Activated CD8-positive, alpha-beta memory T cell treated with anti-CD3 and anti-CD28 coated beads, Interleukin-2, amount 50 U/mL, for 24 hours (primary cell): ENCODE results near the gene AGPAT4.

Source experiments
- DNase-seq: peaks from one replicate; pipeline ENCODE4 v3.0.0-alpha.2; 2020; ENCODE audit errors: extremely low read depth

AGPAT4 gene

DNA sequence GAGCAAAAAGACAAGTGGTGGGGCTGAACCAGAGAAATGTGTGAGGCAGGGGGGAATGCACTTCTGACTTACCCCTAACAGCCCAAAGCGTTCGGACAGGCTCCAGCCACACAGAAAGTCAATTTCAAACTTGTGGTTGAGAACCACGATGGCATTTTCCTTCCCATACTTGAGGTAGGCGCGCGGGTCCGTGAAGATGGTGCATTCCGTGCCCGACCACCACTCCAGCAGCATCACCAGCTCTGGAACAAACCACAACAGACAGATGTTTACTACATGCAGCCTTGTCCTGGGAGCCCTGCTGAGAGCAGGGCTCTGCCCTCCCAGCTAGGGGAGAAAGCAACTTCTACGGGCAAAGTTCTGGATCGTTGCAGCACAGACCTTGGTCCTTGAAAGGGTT, 107.7 kb downstream of the AGPAT4 start:
- DNase-seq, result no peak

DNA sequence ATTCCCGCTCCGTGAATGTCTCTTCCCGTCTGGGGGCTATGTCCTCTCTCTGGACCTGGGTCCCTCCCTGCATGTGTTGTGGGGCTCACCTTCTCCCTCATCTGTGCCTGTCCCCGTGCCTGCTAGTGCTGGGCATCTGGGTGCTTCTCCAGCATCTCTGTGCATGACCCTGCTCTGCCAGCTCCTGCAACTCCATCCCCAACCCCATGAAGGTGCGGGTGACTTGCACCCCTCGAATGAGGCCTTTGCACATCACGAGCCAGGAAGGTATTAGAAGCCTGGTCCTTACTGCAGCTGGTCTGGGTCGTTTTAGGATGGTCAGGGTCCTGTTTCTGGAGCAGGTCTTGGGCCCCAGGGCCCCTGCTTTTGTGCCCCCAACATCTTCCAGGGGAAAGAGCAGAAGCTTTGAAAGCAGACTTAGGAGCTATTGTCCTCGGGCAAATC, 109.7 kb downstream of the AGPAT4 start:
- DNase-seq, result no peak

DNA sequence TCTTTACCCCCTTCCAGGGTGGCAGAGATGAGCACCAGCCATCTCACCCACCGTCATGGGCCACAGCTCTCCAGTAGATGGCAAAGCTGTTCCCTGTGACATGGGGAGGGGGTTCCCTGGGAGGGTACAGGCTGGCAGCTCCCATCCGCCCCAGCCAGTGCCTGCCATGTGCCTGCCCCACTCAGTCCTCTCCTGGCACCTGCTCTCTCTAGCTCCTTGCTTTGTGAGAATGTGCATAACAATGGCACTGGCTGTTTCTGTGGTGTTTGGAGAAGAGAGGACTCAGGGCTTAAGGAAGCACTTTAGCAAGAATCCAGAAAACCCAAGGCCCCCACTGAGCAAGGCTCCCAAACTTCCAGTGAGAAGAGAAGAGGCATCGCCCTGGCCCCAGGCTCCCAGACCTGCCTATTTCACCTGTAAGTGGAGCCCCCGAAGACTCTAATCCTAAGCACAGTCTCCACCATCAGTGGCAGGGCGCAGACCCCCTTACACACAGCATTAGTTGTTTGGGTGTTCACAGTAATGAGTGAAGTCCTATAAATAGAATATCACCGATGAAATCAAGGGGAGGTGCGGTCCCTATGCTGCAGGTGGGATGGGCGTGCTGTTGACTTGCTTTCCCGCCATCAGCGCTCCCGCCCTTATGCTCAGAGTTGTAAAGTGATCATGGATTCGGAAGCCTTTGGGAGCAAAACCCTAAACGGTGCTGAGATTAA, 110.2 kb downstream of the AGPAT4 start:
- no peak for DNase-seq

DNA sequence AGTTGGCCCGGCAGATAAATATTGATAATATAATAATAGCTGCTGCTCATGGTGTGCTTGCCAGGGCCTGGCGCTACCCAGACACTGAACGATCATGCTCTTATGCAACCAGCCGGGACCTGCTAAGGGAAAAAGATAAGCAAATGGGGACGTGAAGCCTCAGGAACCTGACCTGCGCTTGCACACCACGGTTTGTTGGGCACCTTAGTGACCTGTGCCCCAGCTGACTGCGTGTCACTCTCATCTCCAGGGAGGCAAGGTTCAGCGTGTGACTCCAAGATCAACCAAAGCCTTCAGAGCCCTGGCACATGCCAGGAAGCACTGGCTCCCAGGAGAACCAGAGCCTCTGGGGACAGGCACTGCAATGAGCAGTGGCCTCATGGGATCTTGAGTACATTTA, 111.1 kb downstream of the AGPAT4 start:
- DNase-seq, result no peak

DNA sequence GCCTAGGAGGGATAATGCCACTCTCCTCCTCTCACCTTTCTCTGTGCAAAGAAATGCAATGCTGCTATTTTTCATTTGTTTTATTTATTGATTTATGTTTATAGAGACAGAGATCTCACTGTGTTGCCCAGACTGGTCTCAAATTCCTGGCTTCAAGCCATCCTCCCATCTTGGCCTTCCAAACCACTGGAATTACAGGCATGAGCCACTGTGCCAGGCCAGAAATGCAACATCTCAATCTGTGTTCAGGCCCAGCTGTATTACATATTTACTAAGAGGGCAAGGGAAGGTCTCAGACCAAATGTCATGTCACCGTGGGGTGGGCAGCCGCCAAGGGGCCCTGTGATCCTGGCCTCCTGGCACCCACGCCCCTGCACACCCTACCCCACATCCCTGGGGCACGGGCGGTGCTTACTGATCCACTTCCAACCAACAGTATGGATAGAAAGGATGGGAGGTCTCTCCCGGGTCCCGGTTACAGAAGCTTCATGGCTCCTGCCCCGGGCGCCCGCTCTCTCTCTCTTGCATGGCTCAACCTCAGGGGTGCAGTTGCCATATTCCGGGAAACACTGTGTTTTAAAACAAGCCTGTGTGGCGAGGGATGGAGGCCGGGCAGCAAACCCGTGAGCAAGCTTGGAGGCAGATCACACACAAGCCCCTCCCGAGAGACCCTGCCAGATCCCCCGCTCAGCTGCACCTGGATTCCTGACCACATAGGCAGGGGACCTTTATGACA, 111.8 kb downstream of the AGPAT4 start:
- DNase-seq, result no peak

DNA sequence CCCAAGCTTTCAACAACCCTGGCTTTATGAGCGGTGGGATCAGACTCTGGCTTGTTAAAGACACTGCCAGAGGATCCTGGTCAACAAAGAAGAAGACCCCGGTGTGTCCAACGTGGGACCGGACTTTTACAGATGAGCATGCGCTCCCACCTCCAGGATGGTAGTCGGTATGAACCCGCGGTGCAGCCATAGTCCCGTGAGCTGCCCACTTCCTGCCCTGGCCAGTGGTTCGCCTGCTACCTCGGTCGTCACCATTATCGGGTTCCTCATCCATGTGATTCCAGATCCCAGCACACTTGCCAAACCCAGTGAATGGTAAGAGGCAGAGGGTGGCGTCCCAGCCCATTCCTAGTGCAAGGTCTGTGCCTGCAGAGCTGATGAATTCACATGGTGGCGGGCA, 112.7 kb downstream of the AGPAT4 start:
- DNase-seq, result no peak

DNA sequence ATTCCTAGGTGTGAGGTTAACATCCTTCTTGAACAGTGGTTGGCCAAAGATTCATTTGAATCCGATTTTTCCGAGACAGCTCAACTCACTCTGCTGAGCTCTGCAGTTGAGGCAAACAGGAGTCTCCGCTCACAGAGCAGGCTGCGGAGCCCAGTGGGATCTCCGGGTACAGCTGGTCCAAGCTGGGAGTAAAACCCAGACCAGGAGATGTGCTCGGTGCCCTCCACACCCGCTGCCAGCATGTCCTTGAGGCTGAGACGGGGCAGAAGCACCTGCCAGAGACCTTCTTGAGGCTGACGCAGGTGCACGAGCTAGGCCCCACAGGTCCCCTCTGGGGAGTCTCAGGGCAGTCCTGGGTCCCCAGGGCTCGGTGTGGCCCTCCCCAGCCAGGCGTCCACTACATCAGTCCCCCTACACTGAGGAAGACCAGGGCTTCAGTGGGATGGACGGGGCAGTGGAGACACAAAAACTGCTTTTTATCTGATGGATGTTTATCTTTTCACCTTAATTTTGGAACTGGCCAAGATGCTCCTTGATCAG, 119.0 kb downstream of the AGPAT4 start:
- no peak for DNase-seq

DNA sequence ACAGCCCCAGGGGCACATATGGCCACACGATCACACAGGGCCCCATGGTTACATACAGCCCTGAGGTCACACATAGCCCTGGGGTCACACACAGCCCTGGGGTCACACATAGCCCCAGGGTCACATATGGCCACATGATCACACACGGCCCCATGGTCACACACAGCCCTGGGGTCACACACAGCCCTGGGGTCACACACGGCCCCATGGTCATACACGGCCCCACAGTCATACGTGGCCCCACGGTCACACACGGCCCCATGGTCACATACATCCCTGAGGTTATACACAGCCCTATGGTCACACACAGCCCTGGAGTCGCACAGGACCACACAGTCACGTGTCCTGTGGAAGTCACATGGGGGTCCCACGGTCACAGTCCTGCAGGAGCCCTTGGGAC, 120.1 kb downstream of the AGPAT4 start:
- DNase-seq, result no peak

DNA sequence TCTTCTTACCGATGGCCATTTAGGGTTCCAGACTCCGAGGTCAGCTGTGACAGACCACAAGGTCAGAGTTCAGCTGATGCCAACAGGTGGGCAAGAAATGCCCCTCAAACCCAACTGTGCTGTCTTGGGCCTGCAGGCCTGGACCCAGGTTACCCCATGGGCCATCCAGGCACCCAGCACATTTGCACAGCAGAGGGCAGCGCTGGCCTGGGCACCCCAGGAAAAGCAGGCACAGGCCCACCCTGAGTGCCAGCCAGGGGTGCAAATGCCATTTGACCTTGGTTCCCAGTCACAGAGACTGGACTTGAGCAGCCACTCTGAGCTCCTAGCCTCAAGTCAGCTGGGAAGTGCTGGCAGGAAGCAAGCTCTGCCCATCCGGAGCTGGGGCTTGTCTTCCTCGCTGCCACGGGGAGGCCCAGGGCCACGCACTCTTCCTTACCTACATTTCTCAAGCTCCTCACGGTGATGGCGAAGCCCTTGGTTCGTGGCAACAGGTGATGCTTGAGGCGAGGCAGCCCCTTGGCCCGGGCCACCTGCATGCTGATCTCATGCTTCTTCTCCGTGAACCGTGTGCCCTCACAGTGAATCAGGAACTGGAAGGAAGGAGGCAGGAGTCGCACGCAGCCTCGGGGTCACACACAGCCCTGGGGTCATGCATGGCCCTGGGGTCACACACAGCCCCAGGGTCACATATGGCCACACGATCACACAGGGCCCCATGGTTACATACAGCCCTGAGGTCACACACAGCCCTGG, 120.8 kb downstream of the AGPAT4 start:
- DNase-seq, result no peak

DNA sequence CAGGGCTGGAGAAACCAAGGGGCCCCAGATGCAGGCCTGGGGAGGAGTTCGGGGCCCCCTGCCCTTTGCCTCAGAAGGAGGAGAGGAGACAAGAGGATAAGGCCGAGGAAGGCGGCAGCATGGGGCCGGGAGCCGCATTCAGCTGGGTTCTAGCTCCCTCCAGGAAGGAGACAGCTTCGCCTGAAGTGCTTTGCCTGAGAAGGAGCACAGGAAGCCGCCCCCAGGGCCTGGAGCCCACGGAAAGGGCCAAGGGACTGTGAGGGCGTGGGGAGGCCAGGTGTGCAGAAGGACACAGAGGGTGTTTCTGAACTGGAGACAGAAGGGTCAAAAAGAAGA, 121.4 kb downstream of the AGPAT4 start:
- DNase-seq, result no peak

DNA sequence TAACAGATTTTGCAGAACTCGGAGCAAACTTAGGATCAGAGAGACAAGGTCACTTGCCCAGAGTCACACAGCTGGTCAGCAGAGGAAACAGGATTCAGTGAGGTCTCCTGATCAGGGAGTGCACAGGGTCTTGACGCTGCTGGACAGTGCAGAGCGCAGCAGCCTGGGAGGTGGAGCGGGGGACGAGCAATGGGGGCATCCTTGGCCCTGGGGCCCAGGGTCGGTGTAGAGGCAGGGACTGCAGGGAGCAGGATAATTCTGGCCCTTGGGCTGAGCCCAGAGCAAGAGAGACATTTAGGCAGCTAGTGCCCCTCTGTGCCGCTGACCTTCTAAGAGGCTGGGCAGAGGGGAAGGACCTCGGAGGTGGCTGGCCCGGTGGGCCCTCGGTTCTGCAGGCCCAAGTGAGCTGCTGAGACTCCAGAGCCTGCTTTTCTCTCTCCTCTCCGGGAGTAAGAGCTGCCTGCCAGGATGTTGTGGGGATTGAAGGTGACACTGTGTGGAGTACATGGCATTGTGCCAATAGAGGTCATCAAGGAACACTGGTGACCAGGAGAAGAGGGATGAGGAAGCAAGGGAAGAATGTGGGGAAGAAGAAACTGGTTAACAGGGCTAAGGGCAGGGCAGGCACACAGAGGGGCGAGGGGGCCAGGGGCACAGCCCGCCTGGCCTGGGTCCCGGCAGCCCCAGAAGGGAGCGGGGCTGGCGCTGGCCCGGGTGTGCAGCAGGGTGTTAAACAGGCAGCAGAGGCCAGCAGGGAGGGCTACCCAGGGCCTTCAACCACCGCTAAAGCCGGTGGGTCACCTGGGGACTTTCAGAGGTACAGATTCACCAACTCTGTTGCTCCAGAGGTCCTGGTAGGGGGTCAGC, 122.0 kb downstream of the AGPAT4 start:
- no peak for DNase-seq

DNA sequence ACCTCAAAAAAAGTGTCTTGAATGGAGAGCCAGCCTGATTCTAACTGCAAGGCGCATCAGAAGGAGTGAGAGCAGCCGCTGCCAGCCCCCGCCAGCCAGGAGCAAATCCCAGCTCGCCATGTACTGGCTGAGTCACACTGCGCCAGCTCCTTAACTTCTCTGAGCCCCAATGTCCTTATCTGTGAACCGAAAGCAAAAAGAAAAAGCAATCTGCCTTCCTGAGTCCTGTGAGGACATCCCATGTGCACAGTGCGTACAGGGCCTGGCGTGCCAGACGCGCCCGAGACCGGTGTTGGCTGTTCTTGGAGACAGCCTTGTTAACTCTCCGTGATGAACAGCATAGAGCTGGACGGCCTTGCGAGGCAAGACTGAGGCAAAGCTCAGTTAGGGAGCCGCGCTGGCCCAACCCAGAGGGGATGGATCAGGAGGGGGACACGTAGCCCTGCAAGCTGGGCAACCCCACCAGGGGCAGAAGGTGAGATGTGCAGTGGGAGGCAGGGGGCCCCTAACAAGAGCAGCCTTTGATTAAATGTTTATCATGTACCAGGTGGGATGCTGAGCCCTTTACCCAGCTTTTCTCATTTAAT, 122.7 kb downstream of the AGPAT4 start:
- DNase-seq, result no peak

DNA sequence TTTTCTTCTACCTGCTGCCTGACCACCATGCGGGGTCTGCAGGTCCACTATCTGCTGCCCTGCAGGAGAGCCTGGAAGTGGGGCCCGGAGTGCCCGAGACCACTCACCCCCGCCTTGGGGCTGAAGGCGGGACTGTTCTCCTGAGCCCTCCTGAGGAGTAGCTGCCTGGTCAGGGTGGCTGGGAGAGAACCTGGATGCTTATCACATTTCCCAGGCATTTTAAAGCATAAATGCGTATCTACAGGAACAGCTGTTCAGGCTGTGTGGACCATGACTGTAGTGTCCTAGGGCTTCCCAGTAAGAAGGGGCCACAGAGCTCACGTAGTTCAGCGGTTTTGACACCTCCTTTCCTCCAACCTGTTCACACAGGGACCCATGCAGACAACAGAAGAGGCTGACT, 123.3 kb downstream of the AGPAT4 start:
- DNase-seq, result no peak

DNA sequence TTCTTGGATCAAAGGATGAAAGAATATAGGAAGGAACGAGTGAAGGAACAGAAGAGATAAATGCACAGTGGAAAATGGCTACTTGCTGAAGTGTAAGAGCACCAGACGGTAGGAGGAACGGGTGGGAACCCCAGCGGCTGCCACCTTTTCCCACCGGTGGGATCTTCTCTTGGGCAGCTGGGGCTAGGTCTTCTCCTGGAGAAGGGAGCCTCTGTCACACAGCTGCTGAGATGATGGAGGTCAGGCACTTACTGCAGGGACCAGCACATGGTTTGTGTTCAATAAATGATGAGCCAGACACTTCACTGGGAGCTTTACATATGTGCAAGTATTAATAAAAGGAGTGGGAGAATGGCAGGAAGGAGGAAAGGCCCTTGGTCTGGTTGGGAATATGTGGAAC, 123.7 kb downstream of the AGPAT4 start:
- no peak for DNase-seq

DNA sequence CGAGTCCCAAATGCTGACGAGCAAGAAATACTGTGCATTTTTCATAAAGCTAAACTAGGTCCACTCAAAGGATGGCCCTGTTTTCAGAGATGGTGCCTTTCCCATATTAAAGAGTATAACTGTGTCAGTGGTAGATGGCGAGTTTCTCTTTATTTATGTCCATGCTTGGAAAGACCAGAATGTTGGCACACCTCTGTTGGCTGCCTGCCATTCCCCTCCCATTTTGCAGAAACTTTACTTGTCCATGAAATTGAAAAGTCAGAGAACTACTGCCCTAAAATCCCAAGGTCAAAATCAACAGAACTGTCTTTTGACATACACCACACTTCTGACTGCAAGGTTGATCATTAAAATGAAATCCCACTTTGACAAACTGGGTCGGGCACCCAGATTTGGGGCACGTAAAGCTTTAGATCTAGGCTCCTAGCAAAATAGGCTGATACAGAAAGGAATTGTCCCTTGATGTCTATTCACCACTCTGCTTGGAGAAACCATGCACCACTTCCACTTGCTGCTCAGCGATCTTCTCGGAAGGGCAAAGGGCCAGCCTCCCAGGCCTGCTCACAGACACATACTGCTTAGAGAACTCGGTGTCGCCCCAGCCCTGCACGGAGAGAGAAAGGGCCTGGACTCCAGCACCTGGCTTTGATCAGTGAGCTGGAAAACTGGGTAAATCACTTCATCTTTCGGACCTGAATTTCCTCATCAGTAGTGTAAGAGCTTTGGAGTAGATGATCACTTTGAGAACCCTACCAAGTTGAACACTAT, 130.0 kb downstream of the AGPAT4 start:
- no peak for DNase-seq

DNA sequence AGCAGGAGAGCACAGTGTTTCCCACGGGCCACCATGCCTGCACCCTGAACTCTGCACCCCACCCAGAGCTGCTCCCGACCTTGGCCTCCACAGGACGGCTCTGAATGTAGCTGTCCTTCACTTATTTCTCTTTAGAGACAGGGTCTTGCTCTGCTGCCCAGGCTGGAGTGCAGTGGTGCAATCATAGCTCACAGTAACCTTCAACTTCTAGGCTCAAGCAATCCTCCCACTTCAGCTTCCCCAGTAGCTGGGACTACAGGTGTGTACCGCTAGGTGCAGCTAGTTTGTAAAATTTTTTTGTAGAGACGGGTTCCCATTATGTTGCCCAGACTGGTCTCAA, 130.9 kb downstream of the AGPAT4 start:
- DNase-seq, result no peak

DNA sequence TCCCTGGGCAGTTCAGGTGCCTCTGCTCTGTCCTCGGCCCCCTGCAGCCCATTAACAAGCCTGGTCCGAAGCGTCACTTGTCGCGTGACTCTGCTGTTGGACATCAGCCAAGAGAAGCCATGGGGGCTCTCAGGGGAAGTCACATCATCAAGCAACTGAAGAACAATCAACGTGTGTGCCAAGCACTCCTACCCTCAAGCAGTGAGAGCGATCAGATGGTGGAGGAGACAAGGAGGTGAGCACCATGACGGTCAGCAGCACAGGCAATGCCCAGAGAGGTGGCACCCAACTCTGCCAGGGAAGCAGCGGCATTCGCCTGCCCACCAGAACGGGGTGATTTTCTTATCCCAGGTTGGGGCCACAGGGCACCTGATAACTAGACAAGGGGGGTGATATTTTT, 132.7 kb downstream of the AGPAT4 start:
- DNase-seq, result no peak

DNA sequence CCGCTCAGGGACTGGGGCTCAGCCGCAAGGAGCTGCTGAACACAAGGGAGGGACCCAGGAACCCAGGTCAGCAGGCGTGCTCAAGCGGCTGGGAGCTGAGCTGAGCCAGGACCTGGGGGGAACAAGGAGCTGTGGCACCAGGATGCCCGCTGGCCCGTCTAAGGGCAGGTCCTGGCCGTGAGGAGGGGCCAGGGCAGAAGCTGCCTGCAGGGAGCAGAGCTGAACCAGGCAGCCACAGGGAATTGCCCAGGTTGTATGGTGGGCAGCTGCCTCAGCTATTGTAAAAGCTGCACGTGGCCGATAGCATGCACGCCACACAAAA, 133.3 kb downstream of the AGPAT4 start:
- DNase-seq, result no peak

DNA sequence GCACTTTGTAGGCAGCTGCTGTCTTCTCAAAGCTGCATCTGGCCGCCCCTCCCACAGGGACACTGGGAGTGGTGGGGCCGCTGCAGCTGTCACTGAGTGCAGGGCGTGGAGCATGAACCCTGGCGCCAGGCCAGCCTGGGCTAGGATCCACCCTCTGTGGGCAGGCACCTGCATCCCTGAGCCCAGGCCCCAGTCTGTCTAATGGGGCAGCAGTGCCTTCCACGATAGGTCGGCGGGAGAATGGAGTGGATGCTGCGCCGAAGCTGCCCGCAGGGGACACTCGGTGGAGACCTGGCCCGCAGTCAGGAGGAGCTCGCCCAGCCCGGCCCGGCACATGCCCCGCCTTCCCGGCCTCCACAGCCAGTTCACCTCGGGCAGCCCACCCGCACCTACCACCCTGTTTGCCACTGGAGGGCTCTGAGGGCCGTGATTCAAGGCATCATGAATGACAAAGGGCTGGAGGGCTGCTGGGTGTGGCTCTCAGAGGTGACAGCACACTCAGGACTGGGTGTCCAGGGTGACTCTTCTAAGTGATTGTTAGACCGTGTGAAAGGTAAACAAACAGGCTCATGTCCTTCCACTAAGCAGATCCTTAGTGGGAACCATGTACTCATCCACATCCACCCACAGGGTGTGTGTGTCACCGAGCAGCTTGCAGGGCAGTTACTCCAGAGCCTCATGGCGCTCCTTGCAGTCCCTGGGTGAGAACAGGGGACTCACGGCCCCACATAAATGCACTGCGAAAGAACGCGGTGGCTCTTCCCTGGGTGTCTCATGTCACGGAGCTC, 133.9 kb downstream of the AGPAT4 start:
- no peak for DNase-seq

DNA sequence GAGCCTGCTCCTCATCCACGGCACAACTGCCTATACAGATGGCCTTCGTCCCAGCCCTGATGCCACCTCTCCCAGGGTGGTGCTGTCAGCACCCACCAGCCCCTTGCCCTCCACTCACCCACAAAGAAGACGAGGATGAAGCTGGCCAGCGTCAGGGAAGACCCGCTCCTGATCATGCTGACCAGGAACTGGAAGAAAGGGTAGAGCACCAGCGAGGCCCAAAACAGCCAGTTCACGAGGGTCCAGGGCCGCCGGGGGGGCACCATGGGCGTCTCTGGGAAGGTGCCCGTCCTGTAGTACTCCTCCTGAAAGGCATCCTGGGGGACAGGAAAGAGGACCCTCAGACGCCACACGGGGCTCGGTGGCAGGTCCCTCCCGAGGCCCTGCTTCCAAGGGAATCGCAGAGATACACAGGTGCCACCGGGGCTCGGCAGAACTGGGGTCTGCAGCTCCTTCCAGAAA, 134.5 kb downstream of the AGPAT4 start:
- no peak for DNase-seq
